Measurements from ENCODE around the gene ACTL8.

Gene ACTL8

DNA sequence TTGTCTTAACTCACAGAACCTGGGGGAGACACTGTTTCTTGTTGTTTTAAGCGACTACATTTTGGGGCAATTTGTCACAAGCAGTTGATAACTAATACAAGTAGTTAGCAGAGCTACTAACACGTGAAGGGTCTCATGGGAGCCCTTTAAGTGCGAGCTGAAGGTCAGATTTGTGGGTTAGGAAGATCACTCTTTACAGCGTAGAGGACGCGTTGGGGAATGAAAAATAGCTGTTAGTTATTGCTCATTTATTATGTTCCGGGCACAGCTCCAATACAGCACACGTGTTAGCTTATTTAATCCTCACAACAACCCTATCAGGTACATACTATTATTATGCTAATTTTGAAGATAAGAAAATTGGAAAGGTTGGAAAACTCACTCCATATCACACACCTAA lies 95.9 kb downstream of the ACTL8 start:
- no peak for DNase-seq

DNA sequence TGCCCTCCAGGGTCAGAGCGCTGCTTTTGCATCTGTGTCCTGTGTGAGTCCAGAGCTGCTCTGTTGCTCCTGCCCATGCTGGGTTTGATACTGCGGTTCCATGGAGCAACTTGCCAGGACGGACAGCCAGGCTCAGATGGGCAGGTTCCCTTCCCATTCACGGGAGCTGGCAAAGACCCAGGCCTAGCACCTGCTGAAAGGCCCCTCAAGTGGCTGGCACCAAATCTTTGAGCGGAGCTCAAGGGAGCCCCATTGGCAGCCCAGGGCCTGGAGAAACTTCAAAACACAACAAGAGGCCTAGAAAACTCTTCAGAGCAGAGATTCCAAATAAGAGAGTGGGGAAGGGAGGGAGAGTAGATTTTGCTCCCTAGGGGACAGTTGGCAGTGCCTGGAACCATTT lies 97.2 kb downstream of the ACTL8 start:
- DNase-seq, result no peak

DNA sequence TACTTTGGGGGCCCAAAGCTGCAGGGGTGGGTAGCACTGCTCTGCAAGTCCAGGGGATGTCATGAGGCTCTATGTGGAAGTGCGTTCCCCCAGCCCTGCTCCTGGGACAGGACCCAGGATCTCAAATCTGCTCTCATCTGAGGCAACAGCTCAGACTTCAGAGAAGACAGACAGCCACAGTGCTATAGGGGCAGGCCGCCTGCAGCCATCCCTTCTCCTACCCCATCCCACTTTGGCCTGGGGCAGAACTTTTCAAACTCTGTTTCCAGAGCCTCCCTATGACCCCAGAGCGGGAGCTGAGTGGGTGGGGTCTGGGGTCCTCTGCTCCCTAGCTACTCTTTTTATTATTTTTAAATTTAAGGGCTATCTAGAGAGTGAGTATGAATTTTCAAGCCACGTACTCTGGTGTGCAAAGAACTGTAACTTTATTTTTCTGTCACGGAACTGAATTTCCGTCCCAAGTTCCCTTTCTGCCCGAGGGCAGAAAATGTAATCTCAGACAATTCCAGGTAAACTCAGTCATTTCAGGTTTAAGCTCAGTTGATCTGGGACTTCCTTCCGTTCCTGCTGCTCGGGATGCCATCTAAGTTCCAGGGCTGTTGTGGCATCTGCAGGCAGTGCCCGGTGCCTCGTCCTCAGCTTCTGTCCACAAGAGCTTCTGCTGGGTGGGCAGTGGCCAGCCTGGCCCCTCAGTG lies 98.3 kb downstream of the ACTL8 start:
- DNase-seq, result no peak

DNA sequence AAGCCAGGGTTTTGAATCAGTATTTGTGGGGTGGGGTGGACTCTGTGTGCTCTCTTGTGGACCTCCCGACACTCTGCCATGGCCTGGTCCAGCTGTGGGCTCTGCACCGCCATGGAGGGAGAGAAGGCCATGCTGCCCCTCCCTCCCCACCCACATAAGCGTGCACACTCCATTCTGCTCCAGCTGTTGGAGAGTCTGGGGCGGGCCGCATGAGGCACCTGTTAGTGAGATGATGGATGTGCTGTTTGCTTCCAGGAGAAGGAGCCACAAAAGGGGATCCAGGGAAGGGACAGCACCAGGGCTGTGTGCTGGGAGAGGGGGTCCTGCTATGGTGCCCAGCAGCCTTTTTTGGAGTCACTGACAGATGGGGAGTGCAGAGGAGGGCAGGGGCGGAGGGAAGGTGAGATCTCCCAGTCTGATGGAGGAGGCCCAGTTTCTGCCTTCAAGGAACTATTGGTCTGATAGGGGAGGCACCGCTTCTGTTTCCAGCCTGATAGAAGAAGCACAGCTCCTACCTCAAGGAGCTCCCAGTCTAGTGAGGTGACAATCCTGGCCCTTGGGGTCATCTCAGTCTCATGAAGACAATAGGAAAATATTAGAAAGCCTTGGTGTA lies 101.5 kb downstream of the ACTL8 start:
- no peak for DNase-seq

DNA sequence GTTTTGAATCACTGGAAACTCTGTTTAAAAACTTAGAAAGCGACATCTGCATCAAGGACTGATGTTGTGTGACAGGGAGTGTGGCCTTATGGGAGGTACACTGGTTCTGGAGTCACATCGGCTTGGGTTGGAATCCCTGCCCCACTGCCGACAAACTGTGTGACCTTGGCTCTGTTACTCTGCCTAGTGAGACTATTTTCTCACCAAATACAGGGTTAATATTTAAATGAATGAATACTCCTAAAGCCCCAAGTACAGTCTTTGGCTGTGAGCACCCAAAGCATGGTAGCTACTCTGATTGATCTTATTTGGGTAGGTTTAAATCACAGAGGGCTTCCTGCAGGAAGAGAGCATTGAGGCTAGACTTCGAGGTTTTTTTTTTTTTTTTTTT lies 102.0 kb downstream of the ACTL8 start:
- no peak for DNase-seq

DNA sequence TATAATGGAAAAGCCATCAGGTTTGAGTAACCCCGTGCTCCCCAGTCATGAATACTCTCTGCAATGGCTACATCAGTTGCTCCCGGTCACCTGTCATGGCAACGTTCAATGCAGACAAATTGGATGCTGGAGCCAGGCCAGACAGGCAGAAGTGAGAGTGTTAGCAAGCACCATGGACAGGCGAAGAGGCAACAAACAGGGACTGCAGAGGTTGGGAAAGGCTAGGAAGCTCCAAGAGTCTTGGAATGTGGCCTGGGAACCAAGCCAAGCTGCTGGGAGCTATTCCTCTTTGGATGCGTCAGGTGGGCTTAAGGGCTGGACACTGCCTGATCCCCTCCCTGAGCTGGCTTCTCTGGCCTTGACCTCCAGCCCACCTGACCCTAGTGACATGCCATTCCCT lies 102.9 kb downstream of the ACTL8 start:
- DNase-seq, result no peak

DNA sequence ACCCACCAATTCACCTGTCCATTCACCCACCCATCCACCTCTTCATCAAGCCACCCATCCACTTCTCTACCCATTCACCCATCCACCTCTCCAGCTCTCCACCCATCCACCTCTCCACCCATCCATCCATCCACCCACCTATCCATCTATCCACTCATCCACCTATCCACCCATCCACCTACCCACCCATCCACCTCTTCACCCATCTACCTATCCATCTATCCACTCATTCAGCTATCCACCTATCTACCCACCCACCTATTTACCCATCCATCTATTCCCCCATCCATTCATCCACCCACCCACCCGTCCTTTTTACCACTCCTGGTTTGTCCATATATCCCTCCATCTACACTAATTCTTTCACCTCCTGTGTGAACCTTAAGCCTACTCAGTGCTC lies 105.7 kb downstream of the ACTL8 start:
- no peak for DNase-seq

DNA sequence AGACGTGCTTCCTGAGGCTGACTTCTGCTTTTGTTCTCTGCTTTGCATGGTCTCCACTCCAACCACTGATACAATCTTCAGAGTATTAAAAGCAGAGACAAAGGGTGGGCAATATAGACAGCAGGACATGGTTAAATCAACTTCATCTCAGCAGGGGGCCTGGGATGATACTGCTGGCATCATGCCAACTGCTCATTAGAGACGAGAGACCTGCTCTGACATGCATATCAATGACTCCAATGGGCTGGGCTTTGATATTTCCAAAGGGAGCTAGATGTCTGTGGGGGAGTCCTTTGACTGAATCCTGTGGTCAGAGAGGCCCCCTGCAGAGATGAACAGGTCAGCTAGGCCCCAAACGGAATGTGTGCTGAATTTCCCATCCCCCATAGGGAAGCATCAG lies 106.6 kb downstream of the ACTL8 start:
- no peak for DNase-seq

DNA sequence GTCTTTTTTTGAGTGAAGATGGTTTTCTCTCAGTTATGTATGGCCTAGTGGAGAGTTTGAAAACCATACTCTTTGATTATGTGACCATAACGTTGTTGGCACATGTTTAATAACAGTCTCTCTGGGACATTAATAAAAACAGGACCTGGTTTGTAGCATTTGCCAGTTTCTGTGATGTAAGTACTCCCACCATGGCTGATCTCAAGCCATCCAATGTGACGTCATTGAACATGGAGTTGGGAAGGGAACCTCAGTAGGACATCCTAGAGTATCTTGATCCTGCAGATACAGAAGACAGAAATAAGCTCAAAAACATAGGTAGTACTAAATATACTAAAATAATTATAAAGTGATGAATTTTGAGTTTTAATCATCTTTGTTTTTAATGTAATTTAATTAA lies 107.0 kb downstream of the ACTL8 start:
- no peak for DNase-seq

DNA sequence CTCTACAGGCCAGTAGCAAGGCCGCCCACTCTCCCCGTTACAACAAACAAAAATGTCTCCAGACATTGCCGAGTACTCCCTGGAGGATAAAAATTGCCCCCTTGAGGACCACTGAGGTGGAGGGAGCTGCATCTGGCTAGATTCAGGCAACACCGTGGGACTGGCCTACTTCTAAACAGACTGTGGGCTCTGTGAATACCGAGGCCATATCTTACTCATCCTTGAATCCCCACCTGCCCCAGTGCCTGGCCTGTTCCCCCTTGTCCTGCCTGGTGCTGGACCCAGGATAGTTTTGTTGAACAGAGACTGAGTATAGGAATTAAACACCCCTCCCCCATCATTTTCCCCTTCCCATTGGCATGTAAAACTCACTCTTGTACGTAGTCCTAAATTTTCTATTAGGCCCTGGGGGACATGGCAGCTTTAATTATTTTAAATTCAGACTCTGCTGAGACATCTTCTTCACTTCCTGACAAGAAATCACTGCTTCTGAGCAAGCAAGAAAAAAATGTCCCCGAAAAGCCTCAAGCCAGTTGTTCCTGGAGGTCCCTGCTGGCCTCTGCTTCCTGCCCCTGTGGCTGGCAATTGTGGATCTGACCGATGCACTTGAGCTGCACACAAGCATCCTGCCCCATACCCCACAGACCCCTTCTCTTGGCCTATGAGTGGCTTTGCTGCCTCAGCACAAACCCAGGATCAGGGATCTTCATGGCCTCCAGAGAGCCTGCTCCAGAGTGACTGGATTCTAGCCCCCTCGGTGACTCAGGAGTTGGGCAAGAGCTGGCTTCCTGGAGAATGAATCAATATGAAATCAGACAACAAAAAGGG lies 111.0 kb downstream of the ACTL8 start:
- DNase-seq, result no peak

DNA sequence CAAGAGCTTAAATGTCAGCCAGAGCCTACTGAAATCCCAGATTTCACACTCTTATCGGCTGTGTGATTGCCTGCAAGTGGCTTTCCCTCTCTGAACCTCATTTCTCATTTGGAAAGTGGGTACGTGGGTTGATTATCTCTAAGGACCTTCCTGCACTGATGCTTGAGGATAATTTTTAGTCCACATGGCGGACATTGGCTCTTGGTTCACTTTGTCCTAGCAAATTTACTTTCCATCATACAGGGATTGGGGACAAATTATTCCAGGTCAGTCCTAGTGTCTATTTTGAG lies 111.6 kb downstream of the ACTL8 start:
- no peak for DNase-seq

DNA sequence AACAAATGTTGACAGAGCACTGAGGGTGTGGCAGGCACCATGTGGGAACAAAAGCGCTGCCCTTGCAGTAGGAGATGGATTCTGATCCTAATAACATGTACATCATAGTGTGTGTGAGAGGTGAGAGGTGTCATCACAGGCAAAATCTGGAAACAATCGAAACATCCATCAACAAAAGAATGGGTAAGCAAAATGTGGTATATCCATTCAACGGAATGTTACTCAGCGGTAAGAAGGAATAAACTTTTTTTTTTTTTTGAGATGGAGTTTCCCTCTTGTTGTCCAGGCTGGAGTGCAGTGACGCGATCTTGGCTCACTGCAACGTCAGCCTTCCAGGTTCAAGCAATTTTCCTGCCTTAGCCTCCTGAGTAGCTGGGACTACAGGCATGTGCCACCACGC lies 112.3 kb downstream of the ACTL8 start:
- DNase-seq, result no peak

DNA sequence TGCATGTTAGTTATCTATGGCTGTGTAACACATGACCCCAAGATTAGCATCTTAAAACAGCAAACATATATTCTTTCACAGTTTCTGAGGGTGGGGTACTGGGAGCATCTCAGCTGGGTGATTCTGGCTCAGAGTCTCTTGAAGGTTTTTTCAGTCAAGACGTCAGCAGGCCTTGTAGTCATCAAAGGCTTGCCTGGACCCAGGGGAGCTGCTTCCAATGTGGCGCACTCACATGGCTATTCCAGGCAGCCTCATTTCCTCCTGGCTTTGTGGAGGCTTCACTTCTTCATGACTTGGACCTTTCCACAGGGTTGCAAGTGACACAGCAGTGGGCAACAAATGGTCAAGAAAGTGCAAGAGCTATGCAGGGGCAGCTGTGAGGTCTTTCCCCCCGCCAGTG lies 114.7 kb downstream of the ACTL8 start:
- DNase-seq, result no peak

DNA sequence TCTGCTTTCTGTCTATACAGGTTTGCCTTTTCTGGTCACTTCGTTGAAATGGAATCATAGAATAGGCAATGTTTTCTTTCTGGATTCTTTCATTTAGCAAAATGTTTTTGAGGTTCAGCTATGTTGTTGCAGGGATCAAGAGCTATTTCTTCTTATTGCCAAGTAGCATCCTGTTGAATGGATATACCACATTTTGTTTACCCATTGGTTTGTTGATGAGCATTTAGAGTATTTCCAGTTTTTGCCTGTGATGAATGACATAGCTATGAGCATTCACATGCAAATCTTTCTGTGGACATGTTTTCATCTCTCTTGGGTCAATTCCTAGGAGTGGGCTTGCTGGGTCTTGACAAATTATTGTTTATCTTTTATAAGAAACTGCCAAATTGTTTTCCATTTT lies 115.5 kb downstream of the ACTL8 start:
- DNase-seq, result no peak

DNA sequence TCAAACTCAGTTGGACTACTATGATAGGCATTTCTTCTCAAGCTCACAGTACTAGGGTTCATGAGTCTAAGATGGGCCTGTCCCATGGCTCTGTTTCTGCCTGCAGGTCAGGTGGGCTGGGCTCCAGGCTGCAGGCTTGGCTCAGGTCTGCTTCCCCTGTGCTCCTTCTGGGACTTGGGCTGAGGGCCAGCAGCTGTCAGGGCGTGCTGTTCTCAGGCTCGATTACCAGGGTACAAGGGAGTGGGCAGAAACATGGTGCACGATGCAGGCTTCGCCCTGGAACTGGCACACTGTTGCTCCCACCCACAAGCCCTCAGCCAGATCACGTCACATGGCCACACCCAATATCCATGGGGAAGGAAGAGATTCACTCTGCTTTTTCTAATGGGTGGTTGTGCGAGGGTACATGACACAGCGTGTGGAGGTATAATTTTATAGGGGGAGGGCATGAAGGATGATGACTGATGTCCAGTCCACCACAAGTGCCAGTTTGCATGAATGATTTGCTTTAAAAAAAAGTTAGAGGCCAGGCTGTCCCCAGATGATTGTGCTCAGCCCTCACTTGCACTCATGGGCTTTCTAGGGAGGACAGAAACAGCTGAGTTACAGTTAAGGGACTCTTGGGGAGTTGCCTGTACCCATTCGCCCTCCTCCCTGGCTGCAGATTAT lies 118.0 kb downstream of the ACTL8 start:
- DNase-seq, result no peak

DNA sequence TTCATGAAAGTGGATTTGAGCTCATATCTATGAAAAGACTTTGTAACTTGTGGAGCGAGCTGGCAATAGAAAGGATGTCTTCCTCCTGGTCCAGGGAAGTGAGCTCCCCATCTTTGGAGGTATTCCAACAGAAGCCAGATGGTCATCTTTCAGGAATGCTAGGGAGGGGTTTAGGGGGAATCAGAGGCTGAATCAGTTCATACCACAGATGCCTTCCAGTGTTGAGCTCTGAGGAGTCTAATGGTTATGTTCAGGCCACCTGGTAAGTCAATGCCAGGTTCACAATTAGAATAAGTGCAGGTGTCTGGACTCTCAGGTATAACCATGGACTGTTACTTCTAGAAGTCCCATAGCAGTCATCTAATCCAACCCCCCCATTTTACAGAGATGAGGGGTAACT lies 119.1 kb downstream of the ACTL8 start:
- DNase-seq, result no peak

DNA sequence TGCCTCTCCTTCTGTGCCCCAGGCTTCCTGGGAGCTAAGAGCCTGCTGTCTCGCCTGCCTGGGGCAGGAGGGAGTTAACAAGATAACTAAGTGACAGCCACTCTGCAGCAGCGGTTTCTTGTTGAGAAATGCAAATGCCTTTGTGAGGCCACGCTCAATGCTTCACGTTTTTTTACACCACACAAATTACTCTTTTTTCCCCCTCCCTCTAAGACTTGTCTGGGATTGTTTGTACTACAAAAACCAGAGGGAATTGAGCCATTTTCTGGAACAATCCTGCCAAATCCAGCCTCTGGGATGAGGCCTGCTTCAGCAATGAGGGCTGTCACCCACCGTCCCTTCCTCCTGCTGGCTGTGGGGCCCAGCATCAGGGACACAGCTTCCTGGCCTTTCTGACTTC lies 119.6 kb downstream of the ACTL8 start:
- no peak for DNase-seq

DNA sequence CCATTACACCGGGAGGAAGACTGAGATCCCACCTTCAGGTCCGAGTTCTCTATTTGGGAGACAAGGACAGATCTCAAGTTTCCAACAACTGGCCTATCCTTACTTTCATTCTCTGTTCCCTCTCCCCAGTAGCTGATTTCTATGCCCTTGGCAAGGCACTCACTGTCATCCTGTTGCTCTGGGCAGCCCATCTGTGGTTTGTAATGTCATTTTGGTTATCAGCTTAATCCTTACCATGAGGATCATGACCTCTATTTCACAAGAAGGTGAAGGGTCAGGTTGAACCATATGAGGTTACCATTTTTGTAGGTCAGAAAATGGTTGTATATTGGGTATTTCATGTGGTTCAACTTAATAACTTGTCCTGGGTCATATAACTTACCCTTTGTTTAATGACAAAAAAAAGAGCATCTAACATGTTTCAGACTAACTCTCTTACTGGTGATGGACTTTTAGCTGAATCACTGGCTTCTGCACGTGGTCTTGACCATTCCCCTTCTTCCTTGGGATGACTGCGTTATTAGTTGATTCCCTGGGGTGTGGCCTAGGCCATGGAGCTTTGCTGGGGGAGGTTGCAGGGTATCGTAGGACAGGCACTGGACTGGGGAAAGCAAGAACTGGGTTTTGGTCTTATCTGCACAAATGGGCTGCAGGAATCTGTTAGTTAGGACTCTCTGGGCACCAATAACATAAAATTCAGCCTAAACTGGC lies 120.2 kb downstream of the ACTL8 start:
- no peak for DNase-seq

DNA sequence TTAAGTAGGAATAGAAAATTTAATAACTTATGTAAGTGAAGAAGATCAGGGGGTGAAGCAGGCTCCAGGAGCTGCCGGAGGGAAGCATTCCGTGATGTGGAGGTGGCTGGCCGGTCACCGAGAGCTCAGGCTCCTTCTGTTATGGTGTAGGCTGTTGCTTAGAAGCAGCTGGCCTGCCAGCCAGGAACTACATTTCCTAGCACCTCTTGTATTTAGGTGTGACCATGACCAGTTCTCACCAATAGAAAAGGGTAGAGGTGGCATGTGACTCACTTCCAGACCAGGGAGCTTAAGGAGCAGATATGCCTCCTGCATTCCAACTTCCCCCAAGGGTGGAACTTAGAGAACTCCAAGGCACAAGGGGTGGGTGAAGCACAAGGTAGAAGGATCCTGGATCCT lies 120.7 kb downstream of the ACTL8 start:
- no peak for DNase-seq
